Activated CD4-positive, alpha-beta T cell treated with anti-CD3 and anti-CD28 coated beads, Interleukin-2, Interleukin-6, amounts not matched to agents 100 ng/mL and 50 ng/mL, durations not matched to agents 16 hours and 8 hours (primary cell): Measurements from ENCODE around the gene LCE6A.

Experiments
- DNase-seq: peaks from one replicate; pipeline ENCODE4 v3.0.0-alpha.2; 2020

The LCE6A gene

DNA sequence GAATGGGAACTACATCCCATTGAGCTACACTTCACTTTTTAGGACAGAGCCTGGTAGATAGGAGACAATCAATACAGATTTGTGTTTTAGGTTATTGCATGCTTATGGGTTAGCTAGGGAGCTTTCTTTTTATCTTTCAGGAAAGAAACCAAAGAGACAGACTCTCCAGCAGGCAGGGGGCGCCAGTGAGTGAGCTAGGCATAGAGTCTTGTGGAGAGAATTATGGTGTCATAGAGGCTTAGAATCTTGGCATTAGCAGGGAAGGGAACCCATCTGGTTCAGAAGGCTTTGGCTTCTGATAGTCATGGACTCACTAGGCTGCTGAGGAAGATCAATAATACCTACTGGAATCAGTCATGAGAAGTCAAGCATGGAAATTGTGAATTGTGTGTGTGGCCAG lies 35.4 kb downstream of the LCE6A start, which contains the start of gene SMCP:
SMCP (plus strand) TSS at position 281 of the 400 bp plus-strand sequence. CDS start 6,101 bp downstream, outside the sequence.
- DNase-seq: peak; percentile 46

DNA sequence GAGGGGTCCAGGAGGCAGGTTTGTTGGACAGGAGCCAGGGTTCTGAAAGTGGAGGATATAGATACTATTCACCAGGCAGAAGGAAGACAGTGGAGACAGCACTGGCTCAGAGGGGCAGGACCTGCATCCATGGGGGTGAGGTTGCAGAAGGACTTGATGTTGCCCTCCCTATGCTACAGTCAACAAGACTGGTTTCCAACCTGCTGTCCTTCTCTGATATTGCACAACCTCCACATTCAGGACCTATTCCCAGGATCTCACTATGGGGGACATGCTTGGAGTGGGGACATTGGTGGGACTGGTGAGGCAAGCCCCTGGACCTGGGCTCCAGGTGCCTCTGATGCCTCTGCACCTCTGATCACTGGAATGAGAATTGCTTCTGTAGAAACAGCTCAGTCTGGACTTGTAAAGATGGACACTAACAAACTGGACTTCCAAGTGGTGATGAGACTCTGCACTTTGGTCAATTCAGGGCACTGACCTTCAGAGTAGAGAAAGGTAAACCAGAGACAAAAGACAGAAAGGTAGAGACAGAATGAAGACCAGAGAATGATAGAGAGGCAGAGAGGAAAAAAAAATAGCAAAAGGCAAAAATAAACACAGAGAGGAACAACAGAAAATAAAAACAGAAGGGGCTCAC lies 37.0 kb downstream of the LCE6A start:
- DNase-seq: no peak

- DNase-seq: no peak
These were observed 37.7 kb downstream of the LCE6A start for GRCh38 chr1:152880316-152880715.

DNA sequence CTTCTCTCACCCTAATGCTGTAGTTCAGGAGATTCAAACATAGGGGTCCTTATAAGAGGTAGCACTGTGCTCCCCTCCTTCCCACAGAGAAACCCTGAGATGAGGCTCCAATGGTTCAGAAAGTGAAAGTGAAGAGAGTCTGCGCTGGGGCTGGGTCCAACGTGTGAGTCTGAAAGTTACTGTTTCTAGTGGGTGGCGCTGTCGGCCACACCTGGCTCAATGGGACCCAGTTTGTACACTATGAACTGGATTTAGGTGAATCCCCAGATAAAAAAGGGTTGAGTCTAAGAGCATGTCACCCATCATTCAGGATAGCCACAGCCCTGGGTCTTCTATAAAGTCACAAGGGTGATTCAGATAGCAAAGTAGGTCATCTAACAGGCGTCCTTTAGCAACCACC lies 38.3 kb downstream of the LCE6A start:
- DNase-seq: peak; percentile 10

DNA sequence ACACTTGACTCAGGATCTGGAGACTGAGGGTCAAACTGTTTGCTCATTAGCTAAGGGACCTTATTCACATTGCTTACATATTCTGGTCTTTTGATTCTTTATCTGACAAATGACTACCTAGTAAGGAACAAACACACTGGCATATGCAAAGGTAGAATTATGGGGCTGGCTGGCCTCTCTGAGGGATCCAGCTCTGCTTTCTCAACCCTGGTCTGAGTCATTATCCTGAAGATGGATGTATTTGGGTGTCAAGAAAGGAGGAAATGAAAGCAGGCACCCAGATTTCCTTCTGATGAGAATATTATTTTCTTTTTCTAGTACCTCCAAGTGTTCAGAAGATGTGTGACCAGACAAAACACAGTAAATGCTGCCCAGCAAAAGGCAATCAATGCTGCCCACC lies 41.4 kb downstream of the LCE6A start:
- DNase-seq: no peak

DNA sequence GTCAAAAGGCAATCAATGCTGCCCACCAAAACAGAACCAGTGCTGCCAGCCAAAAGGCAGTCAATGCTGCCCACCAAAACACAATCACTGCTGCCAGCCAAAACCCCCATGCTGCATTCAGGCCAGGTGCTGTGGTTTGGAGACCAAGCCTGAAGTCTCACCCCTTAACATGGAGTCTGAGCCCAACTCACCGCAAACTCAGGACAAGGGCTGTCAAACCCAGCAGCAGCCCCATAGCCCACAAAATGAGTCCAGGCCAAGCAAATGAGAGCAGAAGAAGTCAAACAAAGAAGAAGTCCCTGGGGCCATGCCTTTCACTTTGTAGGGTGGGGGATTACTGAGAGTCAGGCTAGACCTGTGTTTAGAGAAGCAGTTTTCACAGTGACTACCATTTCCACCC lies 41.9 kb downstream of the LCE6A start:
- no peak for DNase-seq

- DNase-seq: no peak
These were observed 42.4 kb downstream of the LCE6A start for GRCh38 chr1:152884966-152885624.

GRCh38 chr1:152886085-152886484 lies 43.4 kb downstream of the LCE6A start:
- DNase-seq: no peak

DNA sequence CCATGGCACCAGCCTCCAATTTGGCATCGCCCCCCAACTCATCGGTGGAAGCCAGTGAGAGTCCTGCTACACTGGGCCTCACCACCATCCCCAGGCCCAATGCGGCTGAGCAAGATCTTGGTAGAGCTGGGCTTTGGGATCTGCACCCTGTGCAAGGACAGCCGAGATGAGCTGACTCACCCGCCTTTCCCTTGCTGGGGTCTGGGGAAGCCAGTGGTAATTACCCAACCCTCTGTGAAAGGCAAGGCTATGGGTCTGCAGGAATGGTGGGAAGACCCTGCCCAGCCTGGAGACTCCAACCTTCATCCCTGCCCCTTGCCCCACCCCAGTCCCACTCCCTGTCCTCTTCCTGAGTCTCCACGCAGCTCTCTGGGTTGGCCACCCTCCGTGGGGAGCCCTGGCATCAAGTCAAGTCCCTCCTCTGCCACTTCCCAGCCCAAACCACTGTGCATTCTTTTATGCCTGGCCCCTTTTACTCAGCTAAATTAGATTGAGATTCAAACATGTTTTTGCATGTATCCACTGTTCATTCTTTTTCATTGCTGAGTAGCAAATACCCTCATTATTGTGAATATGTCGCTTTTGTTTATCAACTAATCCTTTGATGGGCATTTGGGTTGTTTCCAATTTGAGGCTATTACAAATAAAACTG lies 44.2 kb downstream of the LCE6A start:
- DNase-seq: no peak

DNA sequence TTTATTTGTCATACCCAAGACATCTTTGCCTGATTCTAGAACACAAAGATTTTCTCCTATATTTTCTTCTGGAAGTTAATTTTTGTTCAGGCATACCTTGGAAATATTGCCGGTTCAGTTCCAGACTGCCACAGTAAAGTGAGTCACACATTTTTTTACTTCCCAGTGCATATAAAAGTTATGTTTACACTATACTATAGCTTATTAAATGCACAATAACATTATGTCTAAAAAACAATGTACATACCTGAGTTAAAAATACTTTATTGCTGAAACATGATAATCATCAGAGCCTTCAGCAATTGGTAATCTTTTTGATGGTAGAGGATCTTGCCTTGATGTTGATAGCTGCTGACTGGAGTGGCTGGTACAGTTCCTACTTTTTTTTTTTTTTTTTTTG lies 45.5 kb downstream of the LCE6A start:
- DNase-seq: no peak
